Large intestine (tissue), 3 donors: Measurements from ENCODE around the gene FALEC. TPM values are rescaled to one million over a fixed set of nuclear protein-coding genes. Genes with fewer than 3 reads are reported as not detected.
A peak's percentile ranks its signal among the peaks of the same experiment; 100 is the strongest.

Experiments
- DNase-seq, 2 donors: peaks; one replicate each; pipeline versions ENCODE4 v3.0.0 to v3.0.0-alpha.2; 2013
- H3K27ac ChIP-seq: one replicate; pipeline ENCODE4 v1.5.1; 2013; ENCODE audit warnings: low read length
- H3K27me3 ChIP-seq: 2 replicates; pipeline ENCODE4 v1.6.1; 2013; ENCODE audit warnings: low read length; ENCODE audit not compliant: control insufficient read depth, insufficient read depth
- H3K36me3 ChIP-seq: 2 replicates; pipeline ENCODE4 v1.6.1; 2013; ENCODE audit warnings: low read length; ENCODE audit not compliant: control insufficient read depth, insufficient read depth
- H3K4me1 ChIP-seq: one replicate; pipeline ENCODE4 v1.6.1; 2013; ENCODE audit warnings: low read length; ENCODE audit not compliant: control insufficient read depth, insufficient read depth
- H3K4me3 ChIP-seq: one replicate; pipeline ENCODE4 v1.5.1; 2013; ENCODE audit warnings: low read length
- H3K9me3 ChIP-seq: one replicate; pipeline ENCODE4 v1.6.1; 2013; ENCODE audit warnings: mild to moderate bottlenecking, low read depth, low read length, moderate library complexity; ENCODE audit not compliant: control insufficient read depth
- WGBS: methylation state at CpG from one replicate; pipeline ENCODE4 v1.1.5; 2013; ENCODE audit warnings: low lambda C conversion rate; ENCODE audit not compliant: insufficient coverage; 5-methylcytosine and 5-hydroxymethylcytosine counted together
- polyA plus RNA-seq: library from polyadenylated mRNA; unstranded; fragments of 120-200 nt; gene quantifications from one replicate; pipeline ENCODE4 v1.2.1, GENCODE V29; 2013

Gene FALEC
- polyA plus RNA-seq, 1 donor = 0.31 TPM

DNA sequence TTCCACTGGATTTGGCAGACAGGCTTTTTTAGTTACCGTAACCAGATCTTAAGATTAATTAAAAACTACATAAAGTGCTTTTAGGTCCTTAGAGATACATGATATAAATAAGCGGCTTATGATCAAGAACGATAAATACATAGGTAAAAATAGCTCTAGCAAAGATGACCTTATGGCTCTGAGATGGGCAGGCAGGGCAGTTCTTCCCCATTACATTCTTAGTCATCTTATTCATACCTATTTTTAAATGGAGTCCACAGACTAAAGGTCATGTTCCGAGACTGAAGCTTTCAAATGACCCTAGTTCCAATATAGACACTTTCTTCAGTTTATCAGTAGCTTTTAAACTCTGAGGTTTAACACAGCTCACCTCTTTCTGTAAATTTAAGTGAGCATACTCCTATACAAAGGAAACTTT lies 59.5 kb downstream of the FALEC start:
- no peaks in the 10 kb centered on the region for H3K27me3 ChIP-seq
- H3K4me3 ChIP-seq = peak overlapping the region; percentile 92
- H3K9me3 ChIP-seq = no peaks in the 10 kb centered on the region
- peaks cover 18% of the 10 kb centered on the region for H3K4me1 ChIP-seq
- WGBS = 0% methylated on average over 1 of the region's 4 CpGs
- peak overlapping the region; percentile 94 for H3K27ac ChIP-seq
- peak in 1 of 2 donors; percentile 64 for DNase-seq
- H3K36me3 ChIP-seq = peaks cover 49% of the 10 kb centered on the region

DNA sequence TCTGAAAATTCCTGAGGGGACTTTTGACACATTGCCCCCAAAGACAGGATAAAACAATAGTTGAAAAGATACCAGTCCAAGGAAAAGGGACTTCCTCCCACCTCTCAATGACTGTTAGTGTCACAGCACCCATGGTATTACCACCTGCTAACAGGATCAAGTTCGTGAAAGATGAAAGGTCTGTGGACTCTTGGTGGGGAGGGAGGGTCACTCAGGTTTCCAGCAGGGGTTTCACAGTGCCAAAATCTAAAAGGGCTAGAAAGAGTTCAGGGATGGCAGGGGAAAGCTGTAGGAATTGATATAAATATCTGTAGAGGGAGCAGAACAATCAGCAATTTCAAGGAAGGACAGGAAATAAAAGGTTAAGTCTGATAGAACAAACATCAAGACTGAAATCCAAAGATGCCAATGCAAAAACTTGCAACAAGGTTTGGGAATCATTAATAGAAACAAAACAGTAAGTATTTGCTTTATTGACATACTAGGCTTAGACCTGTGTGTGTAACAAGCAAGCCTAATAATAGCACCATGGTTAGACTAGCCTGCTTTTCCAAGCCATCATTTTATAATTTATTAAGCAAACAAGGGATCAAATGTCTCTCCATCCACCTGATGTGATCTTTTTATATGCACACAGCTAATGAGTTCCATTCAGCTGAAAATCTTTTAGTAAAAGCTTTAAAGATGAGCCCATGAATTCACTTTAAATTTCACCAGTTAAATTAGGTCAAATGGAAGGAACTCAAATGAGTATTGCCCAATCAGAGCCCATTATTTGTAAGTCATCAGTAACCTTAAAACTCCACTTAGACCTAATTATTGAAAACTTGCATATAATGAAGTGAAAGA lies 60.2 kb downstream of the FALEC start:
- Histone ChIP-seq H3K27me3 (no peaks in the 10 kb centered on the region), H3K36me3 (peaks cover 46% of the 10 kb centered on the region), H3K9me3 (no peaks in the 10 kb centered on the region), H3K4me3 (peak overlapping the region; percentile 92), H3K27ac (peak overlapping the region; percentile 94), H3K4me1 (peaks cover 21% of the 10 kb centered on the region)
- DNase-seq = peak in 1 of 2 donors; percentile 10
- WGBS = no CpG with 5 or more reads among the region's 1 CpG

DNA sequence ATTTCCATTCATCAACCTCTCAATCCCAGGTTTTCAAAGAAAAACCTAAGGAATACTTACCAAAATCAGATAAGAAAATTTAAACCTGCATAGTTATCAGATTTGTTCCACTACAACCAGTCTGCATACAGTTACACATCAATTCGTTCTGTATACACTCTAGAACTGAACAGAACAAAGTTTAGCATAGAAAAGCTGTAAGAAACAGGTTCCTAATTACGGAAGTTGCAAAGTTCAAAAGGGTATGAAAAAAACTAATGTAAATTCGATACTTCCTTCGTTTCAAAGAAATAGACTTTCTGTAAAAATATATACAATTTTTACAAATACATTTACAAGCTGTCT lies 60.8 kb downstream of the FALEC start:
- Histone ChIP-seq H3K27ac (peak overlapping the region; percentile 94), H3K4me1 (peaks cover 21% of the 10 kb centered on the region), H3K9me3 (no peaks in the 10 kb centered on the region), H3K4me3 (peak overlapping the region; percentile 92), H3K27me3 (no peaks in the 10 kb centered on the region), H3K36me3 (peaks cover 46% of the 10 kb centered on the region)
- WGBS = no CpG with 5 or more reads among the region's 4 CpGs
- DNase-seq = peak in 1 of 2 donors; percentile 43

DNA sequence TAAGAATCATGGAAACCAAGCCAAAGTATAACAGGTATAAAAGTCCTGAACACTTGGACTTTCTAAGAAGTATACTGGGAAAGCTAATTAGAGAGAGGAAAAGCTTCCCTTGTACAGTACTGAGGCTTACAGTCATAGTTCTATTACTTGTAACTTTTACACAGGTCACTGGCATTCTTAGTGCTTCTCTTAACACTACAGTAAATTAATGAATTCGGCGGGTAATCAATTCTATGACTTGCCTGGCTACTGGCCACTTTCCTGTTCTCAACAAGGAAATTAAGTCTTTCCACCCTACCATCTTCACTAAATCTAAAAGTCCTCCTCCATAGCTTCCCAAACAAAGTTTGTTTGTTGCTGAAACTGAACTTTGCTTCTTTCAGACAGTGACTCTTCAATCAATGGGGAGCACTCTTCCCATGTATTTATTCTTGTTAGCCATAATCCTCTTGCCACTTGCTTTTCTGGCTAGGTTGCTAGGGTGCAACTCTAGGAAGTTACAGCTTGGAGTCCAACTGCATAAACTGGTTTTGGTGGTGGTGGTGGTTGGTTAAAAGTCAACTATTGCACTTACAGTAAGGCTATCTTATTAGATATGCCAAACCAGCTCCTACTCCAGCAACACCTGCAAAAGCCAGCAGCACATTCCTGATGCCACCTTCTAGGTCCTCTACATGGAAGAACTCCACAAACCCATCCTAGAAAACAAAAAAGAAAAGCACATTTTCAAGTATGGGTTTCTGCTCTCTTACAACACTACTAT lies 61.4 kb downstream of the FALEC start:
- Histone ChIP-seq H3K27ac (peak overlapping the region; percentile 94), H3K36me3 (peaks cover 44% of the 10 kb centered on the region), H3K4me3 (peak overlapping the region; percentile 92), H3K27me3 (no peaks in the 10 kb centered on the region), H3K9me3 (no peaks in the 10 kb centered on the region), H3K4me1 (peaks cover 21% of the 10 kb centered on the region)
- WGBS = no CpG with 5 or more reads among the region's 2 CpGs
- peak in 1 of 2 donors; percentile 60 for DNase-seq

DNA sequence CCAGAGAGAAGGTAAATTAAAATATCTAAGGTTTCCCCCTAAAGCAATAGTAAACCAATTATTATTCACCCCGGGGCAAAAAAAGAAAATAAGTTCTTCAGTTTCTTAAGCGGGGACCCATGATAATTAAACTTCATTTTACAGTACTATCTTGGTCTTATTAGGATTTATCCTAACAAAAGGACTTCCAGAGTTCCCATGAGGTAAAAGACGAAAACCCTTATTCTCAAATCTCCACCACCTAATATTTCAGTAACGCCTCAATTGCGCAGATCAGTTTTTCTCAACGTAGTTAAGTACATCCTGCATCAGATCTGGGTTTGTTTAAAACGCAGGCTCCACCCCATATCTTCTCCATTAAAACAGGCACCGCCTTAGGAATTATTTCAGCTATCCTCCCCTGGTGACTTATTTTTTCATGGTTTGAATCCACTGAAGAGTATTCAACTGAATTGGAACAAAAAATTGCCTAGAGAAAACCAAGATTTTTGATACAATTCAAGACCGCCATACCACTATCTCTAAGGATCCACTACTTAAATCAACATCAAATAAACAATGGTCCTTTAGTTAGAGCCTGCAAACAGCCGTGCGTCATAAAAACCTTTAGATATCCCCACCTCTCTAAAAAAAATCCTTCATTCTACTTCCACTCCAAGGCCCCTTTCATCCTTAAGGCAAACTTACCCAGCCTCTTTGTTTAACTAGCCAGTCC lies 62.2 kb downstream of the FALEC start:
- DNase-seq = peak in 1 of 2 donors; percentile 39
- Histone ChIP-seq H3K9me3 (no peaks in the 10 kb centered on the region), H3K27ac (peak overlapping the region; percentile 94), H3K27me3 (no peaks in the 10 kb centered on the region), H3K4me1 (peaks cover 21% of the 10 kb centered on the region), H3K4me3 (peak overlapping the region; percentile 92), H3K36me3 (peaks cover 40% of the 10 kb centered on the region)
- 3% methylated on average over 4 of the region's 11 CpGs for WGBS

GRCh38 chr1:150578272-150579109 lies 62.9 kb downstream of the FALEC start:
- 0% methylated on average over 3 of the region's 50 CpGs for WGBS
- no peaks in the 10 kb centered on the region for H3K27me3 ChIP-seq
- peak overlapping the region; percentile 94 for H3K27ac ChIP-seq
- peak overlapping the region; percentile 92 for H3K4me3 ChIP-seq
- no peaks in the 10 kb centered on the region for H3K9me3 ChIP-seq
- peak; percentile 66 to 81 for DNase-seq
- peaks cover 21% of the 10 kb centered on the region for H3K4me1 ChIP-seq
- peaks cover 32% of the 10 kb centered on the region for H3K36me3 ChIP-seq

DNA sequence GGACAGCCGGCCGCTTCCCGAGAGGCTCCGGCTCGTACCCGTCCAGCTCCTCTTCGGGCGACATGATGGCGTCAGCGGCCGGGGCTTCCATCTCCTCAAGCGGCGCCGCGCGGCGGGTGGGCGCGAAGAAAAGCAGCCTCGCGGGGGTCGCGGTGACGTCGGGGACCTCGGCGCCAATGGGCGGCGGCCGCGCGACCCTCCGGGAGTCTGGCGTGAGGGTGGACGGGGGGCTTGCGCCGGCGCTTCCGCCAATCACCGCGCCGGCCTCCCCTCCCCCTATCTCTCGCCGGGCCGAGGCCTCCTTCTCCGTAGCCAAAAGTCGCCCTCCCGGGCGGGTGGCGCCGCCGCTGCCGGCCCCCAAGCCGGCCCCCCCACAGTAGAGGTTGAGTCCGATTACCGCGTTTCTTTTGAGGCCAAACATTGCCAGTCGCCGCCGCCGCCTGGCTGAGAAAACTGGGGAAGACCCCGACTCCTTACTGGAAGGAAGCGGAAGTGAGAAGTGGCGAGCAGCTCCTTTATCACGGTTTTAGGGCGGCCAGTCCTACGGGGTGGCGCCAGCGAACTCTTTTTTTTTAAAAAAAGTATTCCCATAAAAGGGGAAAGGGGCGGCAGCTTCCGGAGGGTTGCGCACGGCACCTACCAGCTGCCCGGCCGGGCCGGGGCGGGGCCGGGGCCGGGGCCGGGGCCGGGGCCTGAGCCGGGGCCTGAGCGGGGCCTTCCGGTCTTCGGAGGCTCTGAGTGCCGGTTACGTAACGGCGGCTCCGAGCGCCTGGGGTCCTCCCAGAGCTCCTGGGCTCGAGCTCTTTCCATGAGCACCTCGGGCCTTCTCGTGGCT lies 63.8 kb downstream of the FALEC start, which contains the start of gene MCL1:
TSS of gene MCL1 (minus strand) at position 501 of the 835 bp plus-strand sequence. CDS start at position 421, 80 bp downstream.
- WGBS = no CpG with 5 or more reads among the region's 94 CpGs
- no peaks in the 10 kb centered on the region for H3K9me3 ChIP-seq
- peaks cover 26% of the 10 kb centered on the region for H3K36me3 ChIP-seq
- no peaks in the 10 kb centered on the region for H3K27me3 ChIP-seq
- peak within 1 kb of the TSS; percentile 92 for H3K4me3 ChIP-seq
- DNase-seq = peak; percentile 93 to 96
- peaks cover 20% of the 10 kb centered on the region for H3K4me1 ChIP-seq
- H3K27ac ChIP-seq = peak within 1 kb of the TSS; percentile 94

DNA sequence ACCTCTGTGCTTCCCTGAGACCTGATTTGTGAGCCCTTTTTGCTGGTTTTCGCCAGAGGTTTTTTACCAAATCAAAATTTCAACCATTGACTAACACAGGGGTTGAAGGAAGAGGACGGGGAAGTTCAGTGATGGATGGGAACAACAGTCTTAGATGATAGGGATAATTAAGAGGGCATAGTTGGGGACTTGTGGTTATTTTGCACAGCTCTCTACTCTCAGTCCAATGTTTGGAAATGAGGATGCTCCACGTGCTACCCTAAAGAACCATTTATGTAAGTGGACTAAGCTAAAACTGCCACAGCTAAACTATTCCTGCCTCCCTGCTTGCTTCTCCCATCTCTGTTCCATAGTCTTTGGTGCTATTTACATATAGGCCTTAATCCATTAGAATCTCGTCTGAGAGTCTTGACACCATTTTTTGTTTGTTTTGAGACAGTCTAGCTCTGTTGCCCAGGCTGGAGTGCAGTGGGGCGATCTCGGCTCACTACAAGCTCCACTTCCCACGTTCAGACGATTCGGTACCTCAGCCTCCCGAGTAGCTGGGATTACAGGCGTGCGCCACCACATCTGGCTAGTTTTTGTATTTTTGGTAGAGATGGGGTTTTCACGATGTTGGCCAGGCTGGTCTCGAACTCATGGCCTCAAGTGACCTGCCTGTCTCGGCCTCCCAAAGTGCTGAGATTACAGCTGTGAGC lies 64.5 kb downstream of the FALEC start:
- H3K4me1 ChIP-seq = peaks cover 14% of the 10 kb centered on the region
- H3K4me3 ChIP-seq = peak overlapping the region; percentile 55
- H3K27ac ChIP-seq = peak overlapping the region; percentile 94
- H3K9me3 ChIP-seq = no peaks in the 10 kb centered on the region
- H3K27me3 ChIP-seq = no peaks in the 10 kb centered on the region
- no peak for DNase-seq
- WGBS = 20% methylated on average over 1 of the region's 15 CpGs
- peaks cover 19% of the 10 kb centered on the region for H3K36me3 ChIP-seq
